ENCODE results near the gene QSOX2.

Gene QSOX2

GRCh38 chr9:136260521-136260920, 14.9 kb upstream of the QSOX2 start:
- Histone ChIP-seq H3K4me3 (ENCODE audit: low read length) (no peak overlapping the region), H3K4me1 (ENCODE audit: low read length) (no peaks in the 10 kb centered on the region), H2AFZ (ENCODE audit: low read length) (no peak overlapping the region), H3F3A (ENCODE audit: insufficient read depth, low read length) (no peaks in the 10 kb centered on the region), H3K36me3 (replicated peaks; ENCODE audit: insufficient read depth, low read length) (no peaks in the 10 kb centered on the region), H3K4me2 (ENCODE audit: low read depth, low read length) (no peak overlapping the region), H4K20me1 (ENCODE audit: insufficient read depth, low read length) (no peaks in the 10 kb centered on the region), H3K9ac (ENCODE audit: low read length) (no peak overlapping the region), H3K79me2 (ENCODE audit: low read length) (no peaks in the 10 kb centered on the region), H3K9me3 (replicated peaks; ENCODE audit: insufficient read depth, low read length) (no peaks in the 10 kb centered on the region), H3K9me2 (replicated peaks; ENCODE audit: insufficient read depth, low read length) (no peaks in the 10 kb centered on the region), H3K27me3 (replicated peaks; ENCODE audit: insufficient read depth, low read length) (peaks cover 97% of the 10 kb centered on the region), H3K27ac (ENCODE audit: low read length) (no peak overlapping the region)
- no peak for DNase-seq
- TF ChIP-seq EZH2phosphoT487 (IDR thresholded peaks at IDR 0.05; ENCODE audit: low read length) = no peak
- no peak for TF ChIP-seq CTCF (IDR thresholded peaks at IDR 0.05; ENCODE audit: low read length)
- TF ChIP-seq EZH2 (optimal IDR thresholded peaks at IDR 0.05; ENCODE audit: low read depth, low read length) = no peak

GRCh38 chr9:136259836-136260235, 14.2 kb upstream of the QSOX2 start:
- H4K20me1 ChIP-seq (ENCODE audit: insufficient read depth, low read length) = no peaks in the 10 kb centered on the region
- H3K4me1 ChIP-seq (ENCODE audit: low read length) = no peaks in the 10 kb centered on the region
- H3K79me2 ChIP-seq (ENCODE audit: low read length) = no peaks in the 10 kb centered on the region
- H3K9me2 ChIP-seq (replicated peaks; ENCODE audit: insufficient read depth, low read length) = no peaks in the 10 kb centered on the region
- H3K27ac ChIP-seq (ENCODE audit: low read length) = no peak overlapping the region
- no peaks in the 10 kb centered on the region for H3K9me3 ChIP-seq (replicated peaks; ENCODE audit: insufficient read depth, low read length)
- no peaks in the 10 kb centered on the region for H3K36me3 ChIP-seq (replicated peaks; ENCODE audit: insufficient read depth, low read length)
- H3K9ac ChIP-seq (ENCODE audit: low read length) = no peak overlapping the region
- DNase-seq = no peak
- no peaks in the 10 kb centered on the region for H3F3A ChIP-seq (ENCODE audit: insufficient read depth, low read length)
- TF ChIP-seq EZH2 (optimal IDR thresholded peaks at IDR 0.05; ENCODE audit: low read depth, low read length) = no peak
- H3K4me2 ChIP-seq (ENCODE audit: low read depth, low read length) = no peak overlapping the region
- peaks cover 97% of the 10 kb centered on the region for H3K27me3 ChIP-seq (replicated peaks; ENCODE audit: insufficient read depth, low read length)
- no peak overlapping the region for H3K4me3 ChIP-seq (ENCODE audit: low read length)
- no peak overlapping the region for H2AFZ ChIP-seq (ENCODE audit: low read length)

GRCh38 chr9:136259517-136259813, 13.9 kb upstream of the QSOX2 start:
- H4K20me1 ChIP-seq (ENCODE audit: insufficient read depth, low read length) = no peaks in the 10 kb centered on the region
- no peak overlapping the region for H3K4me3 ChIP-seq (ENCODE audit: low read length)
- no peaks in the 10 kb centered on the region for H3K79me2 ChIP-seq (ENCODE audit: low read length)
- H3K27me3 ChIP-seq (replicated peaks; ENCODE audit: insufficient read depth, low read length) = peaks cover 97% of the 10 kb centered on the region
- H3K9ac ChIP-seq (ENCODE audit: low read length) = no peak overlapping the region
- H3K4me2 ChIP-seq (ENCODE audit: low read depth, low read length) = no peak overlapping the region
- no peak overlapping the region for H2AFZ ChIP-seq (ENCODE audit: low read length)
- H3K36me3 ChIP-seq (replicated peaks; ENCODE audit: insufficient read depth, low read length) = no peaks in the 10 kb centered on the region
- DNase-seq = no peak
- no peaks in the 10 kb centered on the region for H3K4me1 ChIP-seq (ENCODE audit: low read length)
- H3K9me2 ChIP-seq (replicated peaks; ENCODE audit: insufficient read depth, low read length) = no peaks in the 10 kb centered on the region
- H3K9me3 ChIP-seq (replicated peaks; ENCODE audit: insufficient read depth, low read length) = no peaks in the 10 kb centered on the region
- no peak for TF ChIP-seq EZH2 (optimal IDR thresholded peaks at IDR 0.05; ENCODE audit: low read depth, low read length)
- TF ChIP-seq CTCF (IDR thresholded peaks at IDR 0.05; ENCODE audit: low read length) = no peak
- TF ChIP-seq EZH2phosphoT487 (IDR thresholded peaks at IDR 0.05; ENCODE audit: low read length) = no peak
- H3K27ac ChIP-seq (ENCODE audit: low read length) = no peak overlapping the region
- no peaks in the 10 kb centered on the region for H3F3A ChIP-seq (ENCODE audit: insufficient read depth, low read length)

GRCh38 chr9:136258786-136259516, 13.3 kb upstream of the QSOX2 start:
- Histone ChIP-seq H2AFZ (ENCODE audit: low read length) (no peak overlapping the region), H3K36me3 (replicated peaks; ENCODE audit: insufficient read depth, low read length) (no peaks in the 10 kb centered on the region), H3K9me2 (replicated peaks; ENCODE audit: insufficient read depth, low read length) (no peaks in the 10 kb centered on the region), H3K27me3 (replicated peaks; ENCODE audit: insufficient read depth, low read length) (peaks cover 97% of the 10 kb centered on the region), H4K20me1 (ENCODE audit: insufficient read depth, low read length) (no peaks in the 10 kb centered on the region), H3K79me2 (ENCODE audit: low read length) (no peaks in the 10 kb centered on the region), H3K4me3 (ENCODE audit: low read length) (no peak overlapping the region), H3K9ac (ENCODE audit: low read length) (no peak overlapping the region), H3K4me1 (ENCODE audit: low read length) (no peaks in the 10 kb centered on the region), H3K4me2 (ENCODE audit: low read depth, low read length) (no peak overlapping the region), H3K9me3 (replicated peaks; ENCODE audit: insufficient read depth, low read length) (no peaks in the 10 kb centered on the region), H3K27ac (ENCODE audit: low read length) (no peak overlapping the region), H3F3A (ENCODE audit: insufficient read depth, low read length) (no peaks in the 10 kb centered on the region)
- TF ChIP-seq CTCF (IDR thresholded peaks at IDR 0.05; ENCODE audit: low read length) (no peak), EZH2 (optimal IDR thresholded peaks at IDR 0.05; ENCODE audit: low read depth, low read length) (no peak), EZH2phosphoT487 (IDR thresholded peaks at IDR 0.05; ENCODE audit: low read length) (no peak)
- DNase-seq = no peak
